ENCODE measurements around the gene XDH. TPM values are rescaled to one million over a fixed set of nuclear protein-coding genes. Genes with fewer than 3 reads are reported as not detected.

XDH gene
- polyA plus RNA-seq, 1 of the 3 experiments (the other 2 are of a cell fraction): 0.33 TPM

DNA sequence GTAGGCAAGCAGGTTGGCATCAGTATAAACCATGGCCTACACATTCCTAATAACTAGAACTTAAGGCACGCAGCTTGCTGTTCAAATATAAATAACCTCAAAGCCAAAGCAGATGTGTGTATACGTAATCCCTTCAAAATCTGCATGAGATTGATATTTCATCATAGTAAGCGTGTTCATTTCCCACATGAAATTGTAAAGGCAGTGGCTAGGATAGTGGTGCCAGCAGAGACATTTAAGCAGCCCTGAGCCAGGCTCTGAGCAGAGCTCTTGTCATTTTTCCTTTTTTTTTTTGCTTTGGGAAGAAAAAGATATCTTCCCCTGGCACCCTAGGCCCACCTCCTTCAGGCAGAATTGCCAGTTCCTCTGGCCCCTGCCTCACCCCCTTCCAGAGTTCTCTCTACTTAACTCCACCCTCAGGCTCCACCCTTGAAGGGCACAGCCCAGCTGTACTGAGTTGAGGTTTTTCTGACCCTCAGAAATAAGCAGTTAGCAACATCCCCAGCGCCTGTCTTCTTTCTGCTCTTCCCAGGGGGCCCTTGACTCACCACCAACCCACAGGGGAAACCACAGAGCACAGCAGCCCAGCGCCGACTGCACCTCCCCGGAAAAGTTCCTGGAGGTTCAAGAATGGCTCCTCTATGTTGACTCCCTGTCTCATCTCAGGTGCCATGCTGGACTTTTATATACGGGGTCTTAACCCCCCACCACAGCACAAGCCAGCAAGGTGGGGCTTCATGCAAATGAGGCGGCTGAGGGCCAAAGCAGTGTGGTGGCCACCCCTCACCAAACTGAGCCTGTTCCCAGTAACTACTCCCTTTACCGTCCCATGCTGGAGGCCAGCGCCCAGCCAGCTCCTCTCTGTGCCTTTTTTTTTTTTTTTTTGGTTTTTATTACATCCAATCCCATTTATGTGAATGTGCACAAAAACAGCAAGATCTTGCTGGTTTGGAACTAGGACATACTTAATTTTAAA is 95.9 kb downstream of the XDH start (continued):
- TF ChIP-seq, protein P1, sequence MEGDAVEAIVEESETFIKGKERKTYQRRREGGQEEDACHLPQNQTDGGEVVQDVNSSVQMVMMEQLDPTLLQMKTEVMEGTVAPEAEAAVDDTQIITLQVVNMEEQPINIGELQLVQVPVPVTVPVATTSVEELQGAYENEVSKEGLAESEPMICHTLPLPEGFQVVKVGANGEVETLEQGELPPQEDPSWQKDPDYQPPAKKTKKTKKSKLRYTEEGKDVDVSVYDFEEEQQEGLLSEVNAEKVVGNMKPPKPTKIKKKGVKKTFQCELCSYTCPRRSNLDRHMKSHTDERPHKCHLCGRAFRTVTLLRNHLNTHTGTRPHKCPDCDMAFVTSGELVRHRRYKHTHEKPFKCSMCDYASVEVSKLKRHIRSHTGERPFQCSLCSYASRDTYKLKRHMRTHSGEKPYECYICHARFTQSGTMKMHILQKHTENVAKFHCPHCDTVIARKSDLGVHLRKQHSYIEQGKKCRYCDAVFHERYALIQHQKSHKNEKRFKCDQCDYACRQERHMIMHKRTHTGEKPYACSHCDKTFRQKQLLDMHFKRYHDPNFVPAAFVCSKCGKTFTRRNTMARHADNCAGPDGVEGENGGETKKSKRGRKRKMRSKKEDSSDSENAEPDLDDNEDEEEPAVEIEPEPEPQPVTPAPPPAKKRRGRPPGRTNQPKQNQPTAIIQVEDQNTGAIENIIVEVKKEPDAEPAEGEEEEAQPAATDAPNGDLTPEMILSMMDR (IDR thresholded peaks at IDR 0.05): no peak
- TF ChIP-seq RXRA (IDR thresholded peaks at IDR 0.05; ENCODE audit: borderline replicate concordance, low read depth): no peak
- no peak for TF ChIP-seq TEAD4 (IDR thresholded peaks at IDR 0.05; ENCODE audit: borderline replicate concordance, insufficient read depth)
- no peak for TF ChIP-seq TAF1 (IDR thresholded peaks at IDR 0.05; ENCODE audit: borderline replicate concordance, low read depth, low read length)
- no peak for TF ChIP-seq FOXM1 (IDR thresholded peaks at IDR 0.05; ENCODE audit: low read depth)
- no peak; the same call in 1 of the 2 replicates for TF ChIP-seq NFIC (IDR thresholded peaks at IDR 0.05; ENCODE audit: borderline replicate concordance)
- TF ChIP-seq, protein P2, sequence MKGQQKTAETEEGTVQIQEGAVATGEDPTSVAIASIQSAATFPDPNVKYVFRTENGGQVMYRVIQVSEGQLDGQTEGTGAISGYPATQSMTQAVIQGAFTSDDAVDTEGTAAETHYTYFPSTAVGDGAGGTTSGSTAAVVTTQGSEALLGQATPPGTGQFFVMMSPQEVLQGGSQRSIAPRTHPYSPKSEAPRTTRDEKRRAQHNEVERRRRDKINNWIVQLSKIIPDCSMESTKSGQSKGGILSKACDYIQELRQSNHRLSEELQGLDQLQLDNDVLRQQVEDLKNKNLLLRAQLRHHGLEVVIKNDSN (IDR thresholded peaks at IDR 0.05; ENCODE audit: borderline replicate concordance, low read depth): no peak
- TF ChIP-seq JUND (IDR thresholded peaks at IDR 0.05): peak; percentile 46
- TF ChIP-seq RFX5 (IDR thresholded peaks at IDR 0.05; ENCODE audit: low read length): no peak
- TF ChIP-seq MEF2A (IDR thresholded peaks at IDR 0.05; ENCODE audit: borderline replicate concordance, low read depth): no peak
- TF ChIP-seq, protein P3, sequence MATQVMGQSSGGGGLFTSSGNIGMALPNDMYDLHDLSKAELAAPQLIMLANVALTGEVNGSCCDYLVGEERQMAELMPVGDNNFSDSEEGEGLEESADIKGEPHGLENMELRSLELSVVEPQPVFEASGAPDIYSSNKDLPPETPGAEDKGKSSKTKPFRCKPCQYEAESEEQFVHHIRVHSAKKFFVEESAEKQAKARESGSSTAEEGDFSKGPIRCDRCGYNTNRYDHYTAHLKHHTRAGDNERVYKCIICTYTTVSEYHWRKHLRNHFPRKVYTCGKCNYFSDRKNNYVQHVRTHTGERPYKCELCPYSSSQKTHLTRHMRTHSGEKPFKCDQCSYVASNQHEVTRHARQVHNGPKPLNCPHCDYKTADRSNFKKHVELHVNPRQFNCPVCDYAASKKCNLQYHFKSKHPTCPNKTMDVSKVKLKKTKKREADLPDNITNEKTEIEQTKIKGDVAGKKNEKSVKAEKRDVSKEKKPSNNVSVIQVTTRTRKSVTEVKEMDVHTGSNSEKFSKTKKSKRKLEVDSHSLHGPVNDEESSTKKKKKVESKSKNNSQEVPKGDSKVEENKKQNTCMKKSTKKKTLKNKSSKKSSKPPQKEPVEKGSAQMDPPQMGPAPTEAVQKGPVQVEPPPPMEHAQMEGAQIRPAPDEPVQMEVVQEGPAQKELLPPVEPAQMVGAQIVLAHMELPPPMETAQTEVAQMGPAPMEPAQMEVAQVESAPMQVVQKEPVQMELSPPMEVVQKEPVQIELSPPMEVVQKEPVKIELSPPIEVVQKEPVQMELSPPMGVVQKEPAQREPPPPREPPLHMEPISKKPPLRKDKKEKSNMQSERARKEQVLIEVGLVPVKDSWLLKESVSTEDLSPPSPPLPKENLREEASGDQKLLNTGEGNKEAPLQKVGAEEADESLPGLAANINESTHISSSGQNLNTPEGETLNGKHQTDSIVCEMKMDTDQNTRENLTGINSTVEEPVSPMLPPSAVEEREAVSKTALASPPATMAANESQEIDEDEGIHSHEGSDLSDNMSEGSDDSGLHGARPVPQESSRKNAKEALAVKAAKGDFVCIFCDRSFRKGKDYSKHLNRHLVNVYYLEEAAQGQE (IDR thresholded peaks at IDR 0.05; ENCODE audit: low read depth, low read length): no peak
- peak; percentile 46; the same call in 1 of the 2 replicates for TF ChIP-seq FOSL2 (IDR thresholded peaks at IDR 0.05; ENCODE audit: borderline replicate concordance, low read depth)
- TF ChIP-seq EZH2phosphoT487 (IDR thresholded peaks at IDR 0.05; ENCODE audit: borderline replicate concordance, low read depth): no peak
- no peak for TF ChIP-seq USF2 (IDR thresholded peaks at IDR 0.05; ENCODE audit: borderline replicate concordance, low read depth, low read length)
- TF ChIP-seq MXI1 (IDR thresholded peaks at IDR 0.05; ENCODE audit: low read depth, low read length): no peak
- TF ChIP-seq NRF1 (IDR thresholded peaks at IDR 0.05; ENCODE audit: low read depth, low read length): no peak

Data from SK-N-SH (cell line).